Activated CD4-positive, alpha-beta T cell treated with anti-CD3 and anti-CD28 coated beads, Interleukin-10, Interleukin-2, amounts not matched to agents 100 ng/mL and 50 ng/mL, durations not matched to agents 16 hours and 8 hours (primary cell): ENCODE measurements around the gene CEBPE.

Experiments
- DNase-seq: peaks from one replicate; pipeline ENCODE4 v3.0.0-alpha.2; 2020

Gene CEBPE

DNA sequence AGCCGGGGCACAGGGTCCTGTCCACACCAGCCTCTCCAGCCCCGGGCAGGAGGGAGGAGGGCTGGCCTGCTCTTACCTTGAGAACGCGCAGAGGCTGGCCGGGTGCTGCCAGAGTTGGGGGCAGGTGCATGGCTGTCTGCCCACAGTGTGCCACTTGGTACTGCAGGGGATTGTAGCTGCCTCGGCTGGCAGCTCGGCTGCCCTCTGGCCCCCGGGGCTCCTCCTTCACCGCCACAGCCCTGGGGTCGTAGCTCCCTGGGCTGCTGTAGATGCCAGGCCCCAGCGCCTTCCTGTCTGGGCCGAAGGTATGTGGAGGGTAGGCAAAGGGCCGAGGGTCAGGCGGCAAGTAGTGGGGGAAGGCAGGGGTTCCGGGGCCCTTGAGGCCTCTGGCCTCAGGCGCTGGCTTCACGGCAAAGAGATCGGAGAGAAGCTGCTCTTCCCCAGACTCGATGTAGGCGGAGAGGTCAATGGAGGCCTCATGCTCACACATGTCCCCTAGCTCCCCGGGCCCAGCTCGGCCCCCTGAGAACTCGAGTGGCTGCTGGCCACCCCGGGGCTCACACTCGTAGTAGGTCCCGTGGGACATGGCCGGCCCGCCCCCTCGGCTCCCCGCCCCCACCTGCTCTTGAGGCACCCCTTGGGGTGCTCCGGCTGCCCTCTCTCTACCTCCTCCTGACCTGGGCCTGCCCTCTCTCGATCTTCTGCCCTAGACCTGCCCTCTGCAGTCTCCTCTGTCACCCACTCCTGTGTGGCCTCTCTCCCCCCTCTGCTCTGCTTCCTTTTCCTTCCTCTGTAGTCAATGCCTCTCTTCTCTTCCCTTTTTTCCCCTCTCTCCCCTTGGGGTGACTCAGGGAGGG lies at the start of gene CEBPE:
TSS of gene CEBPE (minus strand) at position 750 of the 857 bp plus-strand sequence. CDS start at position 586, 164 bp downstream.
- DNase-seq, result no peak

DNA sequence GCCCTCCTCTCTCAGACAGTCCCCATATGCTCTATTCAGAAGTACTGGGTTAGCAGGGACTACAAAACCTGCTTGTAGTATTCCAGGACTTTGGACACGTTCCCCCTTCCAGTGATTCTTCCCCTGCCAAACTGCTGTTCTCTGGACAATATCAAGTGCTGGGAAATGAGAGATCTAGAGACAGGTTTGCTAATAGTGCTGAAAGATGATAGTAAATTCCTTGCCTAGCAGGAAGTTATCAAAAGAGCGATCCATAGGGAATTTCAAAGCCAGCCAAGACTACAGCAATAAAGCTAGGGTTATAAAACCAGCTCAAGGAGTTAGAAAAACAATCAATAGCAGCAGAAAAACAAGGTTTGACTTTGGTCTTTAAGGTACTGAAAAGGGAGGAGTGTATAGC lies 49.2 kb upstream of the CEBPE start:
- DNase-seq, result no peak

DNA sequence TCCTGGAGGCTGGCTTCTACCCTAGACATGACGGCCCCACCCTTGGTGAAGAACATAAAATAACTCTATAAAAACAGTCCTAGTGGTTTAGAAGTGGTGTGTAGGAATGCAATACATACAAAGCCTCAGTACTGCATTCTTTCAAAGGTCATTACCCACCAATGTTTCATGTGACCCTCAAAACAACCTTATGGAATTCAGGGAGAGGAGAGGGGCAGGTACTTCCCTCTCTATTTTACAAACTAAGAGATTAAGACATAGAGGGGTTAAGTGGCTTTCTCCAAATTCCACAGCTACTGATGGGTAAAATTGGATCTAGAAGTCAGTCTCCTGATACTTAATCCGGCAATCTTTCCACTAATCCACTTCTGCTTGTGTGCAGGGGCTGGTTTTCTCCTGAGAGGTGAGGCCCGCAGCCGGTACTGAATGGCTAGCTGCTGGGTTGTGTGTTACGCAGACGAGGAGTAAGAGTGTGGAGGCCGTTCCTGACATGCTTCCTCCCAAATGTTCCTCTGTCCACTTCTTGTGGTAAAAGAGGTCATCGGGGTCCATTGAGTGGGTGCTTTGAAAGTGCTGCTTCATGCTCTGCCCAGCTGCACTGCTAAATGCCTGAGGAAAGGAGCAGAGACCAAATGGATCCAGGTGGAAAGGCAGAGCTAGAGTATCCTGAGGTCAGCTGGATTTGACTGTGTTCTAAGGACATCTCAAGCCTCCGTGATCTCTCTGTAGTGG lies 48.2 kb upstream of the CEBPE start:
- DNase-seq, result no peak

- DNase-seq, result no peak
These were observed 45.9 kb upstream of the CEBPE start for GRCh38 chr14:23164949-23165348.

DNA sequence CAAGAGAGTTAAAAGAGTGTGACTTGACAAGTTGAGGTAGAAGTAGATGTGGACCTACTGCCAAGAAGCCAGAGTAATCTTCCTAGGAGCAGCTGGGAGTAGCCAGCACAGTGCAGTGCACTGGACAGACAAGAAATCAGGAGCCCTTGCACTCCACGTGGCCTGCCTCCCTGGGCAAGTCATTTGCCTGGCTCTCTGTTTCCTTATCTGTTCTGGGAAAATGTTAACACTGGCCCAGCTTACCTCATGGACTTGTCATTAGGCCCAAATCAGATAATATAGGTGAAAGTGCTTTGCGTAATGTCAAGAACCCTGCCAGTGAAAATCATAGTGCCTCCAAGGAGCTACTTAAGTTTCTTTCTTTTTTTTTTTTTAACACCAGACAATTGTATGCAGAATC lies 45.2 kb upstream of the CEBPE start:
- DNase-seq, result no peak

DNA sequence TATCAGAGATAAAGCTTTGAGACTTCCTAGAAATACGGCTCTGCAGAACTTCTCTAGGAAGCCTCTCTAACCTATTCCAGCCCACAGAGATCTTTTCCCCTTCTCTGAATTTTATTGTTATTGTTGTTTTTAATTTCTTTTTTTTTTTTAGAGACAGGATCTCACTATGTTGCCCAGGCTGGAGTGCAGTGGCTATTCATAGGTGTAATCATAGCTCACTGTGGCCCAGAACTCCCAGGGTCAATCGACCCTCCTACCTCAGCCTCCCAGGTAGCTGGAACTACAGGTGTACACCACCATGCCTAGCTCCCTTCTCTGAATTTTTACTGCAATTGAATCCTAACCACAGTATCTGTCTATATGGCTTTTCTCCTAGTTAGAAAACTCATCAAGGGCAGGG lies 44.8 kb upstream of the CEBPE start:
- no peak for DNase-seq

DNA sequence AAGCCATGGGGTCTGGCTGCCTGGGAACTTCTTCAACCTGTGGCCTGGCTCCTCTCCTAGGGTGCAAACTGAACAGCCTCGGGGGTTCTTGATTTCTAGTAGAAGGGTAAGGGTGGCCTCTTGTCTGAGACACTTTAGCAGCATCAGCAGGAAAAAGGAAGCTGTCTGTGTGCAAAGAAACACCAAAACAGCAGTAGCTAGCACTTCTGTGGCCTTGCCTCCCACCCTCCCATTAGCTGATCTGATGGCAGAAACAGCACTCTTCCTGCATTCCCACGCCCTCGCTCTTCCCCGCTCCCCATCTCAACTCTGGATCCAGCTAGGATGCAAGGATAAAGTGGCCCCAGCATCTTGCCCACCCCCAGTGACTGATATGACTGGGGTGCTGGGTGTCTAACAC lies 43.7 kb upstream of the CEBPE start:
- DNase-seq, result no peak

DNA sequence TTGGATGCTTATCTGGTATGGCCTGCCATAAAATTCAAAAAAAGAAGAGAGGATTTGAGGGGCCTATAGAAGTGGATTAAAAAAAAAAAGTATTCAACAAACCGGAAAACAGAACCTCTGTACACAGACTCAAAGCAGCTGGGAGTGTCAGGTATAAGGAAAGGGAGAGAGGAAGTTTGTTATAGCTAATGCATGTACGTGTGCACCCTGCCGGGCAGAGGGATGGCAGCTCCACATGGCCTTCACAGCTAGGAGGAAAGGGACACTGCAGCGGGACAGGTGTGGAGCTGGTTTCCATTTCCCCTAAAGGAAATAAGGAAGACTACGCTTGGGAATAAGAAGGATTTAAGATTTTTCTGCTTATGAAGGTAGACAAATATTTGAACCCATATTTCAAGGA lies 43.0 kb upstream of the CEBPE start:
- no peak for DNase-seq

GRCh38 chr14:23160924-23161522 lies 42.0 kb upstream of the CEBPE start:
- DNase-seq, result no peak

- no peak for DNase-seq
These were observed 40.5 kb upstream of the CEBPE start for GRCh38 chr14:23159532-23159931.

GRCh38 chr14:23158779-23159178 lies 39.7 kb upstream of the CEBPE start:
- no peak for DNase-seq

GRCh38 chr14:23154964-23155587 lies 36.0 kb upstream of the CEBPE start:
- no peak for DNase-seq

- DNase-seq, result no peak
These were observed 35.1 kb upstream of the CEBPE start for GRCh38 chr14:23153851-23154796.

GRCh38 chr14:23151342-23151741 lies 32.3 kb upstream of the CEBPE start:
- no peak for DNase-seq

DNA sequence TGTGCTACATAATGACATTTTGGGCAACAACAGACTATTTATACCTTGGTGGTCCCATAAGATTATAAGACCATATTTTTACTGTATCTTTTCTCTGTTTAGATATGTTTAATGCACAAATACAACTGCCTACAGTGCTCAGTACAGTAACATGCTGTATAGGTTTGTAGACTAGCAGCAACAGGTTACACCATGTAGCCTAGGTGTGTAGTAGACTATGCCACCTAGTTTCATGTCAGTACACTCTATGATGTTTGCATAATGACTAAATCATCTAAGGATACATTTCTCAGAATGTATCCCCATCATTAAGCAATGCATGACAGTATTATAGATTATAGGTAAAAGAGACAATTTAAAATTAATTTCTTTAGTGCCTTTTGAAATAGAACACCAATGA lies 30.7 kb upstream of the CEBPE start:
- no peak for DNase-seq

- no peak for DNase-seq
These were observed 29.7 kb upstream of the CEBPE start for GRCh38 chr14:23148591-23149249.

DNA sequence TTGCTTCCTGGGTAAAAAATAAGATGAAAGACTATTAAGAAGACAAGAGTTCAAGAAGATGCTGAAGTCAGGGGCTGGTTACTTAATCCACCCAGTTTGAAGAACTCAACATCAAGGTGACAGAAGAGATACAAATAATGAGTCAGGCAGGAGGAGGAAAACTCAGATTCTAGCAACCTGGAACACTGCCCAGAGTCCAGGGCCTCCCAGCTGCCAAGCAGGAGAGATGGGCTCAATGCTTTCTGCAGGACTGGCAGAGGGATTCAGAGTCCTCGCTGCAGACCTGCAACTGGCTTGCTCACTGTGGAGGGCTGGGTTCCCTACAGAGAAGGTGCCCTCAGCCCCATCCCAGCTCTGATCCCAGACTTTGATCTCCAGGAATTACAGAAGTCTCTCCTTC lies 28.6 kb upstream of the CEBPE start:
- DNase-seq, result no peak

GRCh38 chr14:23146980-23147379 lies 27.9 kb upstream of the CEBPE start:
- DNase-seq, result no peak

GRCh38 chr14:23146351-23146910 lies 27.4 kb upstream of the CEBPE start:
- no peak for DNase-seq

DNA sequence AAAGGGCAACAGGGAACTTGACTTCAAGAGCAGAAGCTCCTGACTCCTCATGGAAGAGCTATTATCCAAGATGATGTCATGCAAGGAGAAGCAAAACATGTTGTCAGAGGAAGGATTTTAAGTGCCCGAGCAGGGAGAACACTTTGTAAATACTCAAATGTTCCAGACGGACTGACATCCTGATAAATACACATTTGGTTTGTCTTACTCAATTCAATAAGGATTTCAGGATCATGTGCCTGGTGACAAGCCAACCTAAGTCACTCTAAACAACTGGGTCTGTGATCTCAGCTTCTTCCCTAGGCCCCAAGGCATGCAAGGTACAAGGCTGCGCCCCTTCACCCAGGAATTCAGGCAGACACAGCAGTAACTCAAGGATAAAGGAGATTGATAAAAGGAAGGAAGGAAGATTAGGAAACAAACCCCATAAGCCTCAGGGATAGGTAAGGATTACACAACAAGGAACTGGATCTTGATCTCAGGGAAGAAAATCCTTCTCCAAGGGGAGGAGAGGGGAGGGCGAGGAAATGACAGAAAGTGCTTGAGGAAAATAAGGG lies 26.8 kb upstream of the CEBPE start:
- DNase-seq, result no peak

DNA sequence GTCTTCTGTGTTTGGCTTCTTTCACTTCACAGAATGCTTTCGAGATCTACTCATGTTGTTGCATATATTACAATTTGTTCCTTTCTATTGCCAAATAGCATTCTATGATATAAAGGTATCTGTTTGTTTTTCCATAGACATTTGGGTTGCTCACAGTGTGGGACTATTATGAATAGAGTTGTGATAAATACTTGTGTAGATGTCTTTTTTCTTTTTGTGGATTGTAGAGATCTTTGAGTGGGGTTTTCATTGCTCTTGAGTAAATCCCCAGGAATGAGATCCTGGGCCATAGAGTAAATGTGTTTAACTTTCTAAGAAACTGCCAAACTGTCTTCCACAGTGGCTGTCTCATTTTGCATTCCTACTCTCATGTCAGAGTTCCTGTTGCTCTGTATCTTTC lies 24.9 kb upstream of the CEBPE start:
- no peak for DNase-seq
